IPS DF 6.9 (cell line): Measurements from ENCODE around the gene WDR70.

Source experiments
- DNase-seq: peaks from one replicate; pipeline ENCODE4 v3.0.0-alpha.2; 2013; ENCODE audit warnings: low read depth, low spot score
- H3K27ac ChIP-seq: one replicate; pipeline ENCODE4 v1.5.1; 2013; ENCODE audit warnings: low read length, control low read depth
- H3K27me3 ChIP-seq: 2 replicates; pipeline ENCODE4 v1.6.1; 2013; ENCODE audit warnings: mild to moderate bottlenecking, low read length; ENCODE audit not compliant: control insufficient read depth, insufficient read depth
- H3K36me3 ChIP-seq: 2 replicates; pipeline ENCODE4 v1.6.1; 2013; ENCODE audit warnings: low read length; ENCODE audit not compliant: control insufficient read depth, insufficient read depth
- H3K4me1 ChIP-seq: 2 replicates; pipeline ENCODE4 v1.6.1; 2013; ENCODE audit warnings: low read length; ENCODE audit not compliant: control insufficient read depth, insufficient read depth
- H3K4me3 ChIP-seq: 2 replicates; pipeline ENCODE4 v1.5.1; 2013; ENCODE audit warnings: mild to moderate bottlenecking, low read length
- H3K9me3 ChIP-seq: 2 replicates; pipeline ENCODE4 v1.6.1; 2013; ENCODE audit warnings: low read length, inconsistent platforms; ENCODE audit not compliant: control insufficient read depth, insufficient read depth
- WGBS: extraction: QIAGEN DNeasy Blood & Tissue Kit; methylation state at CpG from one replicate; pipeline ENCODE4 v1.1.7; 2013; ENCODE audit warnings: mixed read lengths, missing lambda C conversion rate; ENCODE audit not compliant: insufficient read length, insufficient coverage; 5-methylcytosine and 5-hydroxymethylcytosine counted together

The WDR70 gene

GRCh38 chr5:37717613-37718431, 338.7 kb downstream of the WDR70 start:
- Histone ChIP-seq H3K27me3 (no peaks in the 10 kb centered on the region), H3K4me1 (peaks cover 2% of the 10 kb centered on the region; the same call in 1 of the 2 replicates), H3K36me3 (no peaks in the 10 kb centered on the region), H3K27ac (no peak overlapping the region), H3K9me3 (no peaks in the 10 kb centered on the region), H3K4me3 (no peak overlapping the region)
- no CpG with 5 or more reads among the region's 8 CpGs for WGBS
- DNase-seq, result no peak

- Histone ChIP-seq H3K27ac (no peak overlapping the region), H3K27me3 (no peaks in the 10 kb centered on the region), H3K4me1 (peaks cover 2% of the 10 kb centered on the region; the same call in 1 of the 2 replicates), H3K36me3 (no peaks in the 10 kb centered on the region), H3K9me3 (no peaks in the 10 kb centered on the region), H3K4me3 (no peak overlapping the region)
- WGBS, result no CpG with 5 or more reads among the region's 2 CpGs
- no peak for DNase-seq
Measured at GRCh38 chr5:37720550-37720952, 341.4 kb downstream of the WDR70 start.

GRCh38 chr5:37721447-37721871, 342.3 kb downstream of the WDR70 start:
- no peak overlapping the region for H3K4me3 ChIP-seq
- WGBS, result no CpG with 5 or more reads among the region's 5 CpGs
- DNase-seq, result no peak

GRCh38 chr5:37722236-37723161, 343.4 kb downstream of the WDR70 start:
- no peak overlapping the region for H3K27ac ChIP-seq

More at GRCh38 chr5:37721447-37721871, 342.3 kb downstream of the WDR70 start:
- H3K27ac ChIP-seq, result no peak overlapping the region
- no peaks in the 10 kb centered on the region for H3K9me3 ChIP-seq
- H3K36me3 ChIP-seq, result no peaks in the 10 kb centered on the region
- H3K4me1 ChIP-seq, result peaks cover 2% of the 10 kb centered on the region; the same call in 1 of the 2 replicates
- no peaks in the 10 kb centered on the region for H3K27me3 ChIP-seq

GRCh38 chr5:37723162-37723961, 344.2 kb downstream of the WDR70 start:
- no peak overlapping the region for H3K27ac ChIP-seq
- H3K4me1 ChIP-seq, result peaks cover 2% of the 10 kb centered on the region; the same call in 1 of the 2 replicates
- H3K27me3 ChIP-seq, result no peaks in the 10 kb centered on the region
- H3K9me3 ChIP-seq, result no peaks in the 10 kb centered on the region
- no CpG with 5 or more reads among the region's 8 CpGs for WGBS
- peak; percentile 50 for DNase-seq
- no peak overlapping the region for H3K4me3 ChIP-seq
- H3K36me3 ChIP-seq, result no peaks in the 10 kb centered on the region

More at GRCh38 chr5:37722236-37723161, 343.4 kb downstream of the WDR70 start:
- peaks cover 2% of the 10 kb centered on the region; the same call in 1 of the 2 replicates for H3K4me1 ChIP-seq
- H3K36me3 ChIP-seq, result no peaks in the 10 kb centered on the region
- WGBS, result no CpG with 5 or more reads among the region's 6 CpGs
- no peak overlapping the region for H3K4me3 ChIP-seq
- H3K9me3 ChIP-seq, result no peaks in the 10 kb centered on the region
- H3K27me3 ChIP-seq, result no peaks in the 10 kb centered on the region
- no peak for DNase-seq

GRCh38 chr5:37724395-37725125, 345.4 kb downstream of the WDR70 start:
- DNase-seq, result no peak
- H3K27me3 ChIP-seq, result no peaks in the 10 kb centered on the region
- no peak overlapping the region for H3K4me3 ChIP-seq
- no peaks in the 10 kb centered on the region for H3K36me3 ChIP-seq
- no CpG with 5 or more reads among the region's 8 CpGs for WGBS
- peaks cover 2% of the 10 kb centered on the region; the same call in 1 of the 2 replicates for H3K4me1 ChIP-seq
- H3K9me3 ChIP-seq, result no peaks in the 10 kb centered on the region
- H3K27ac ChIP-seq, result no peak overlapping the region

GRCh38 chr5:37725185-37725584, 346.1 kb downstream of the WDR70 start:
- DNase-seq, result no peak
- Histone ChIP-seq H3K36me3 (no peaks in the 10 kb centered on the region), H3K4me3 (no peak overlapping the region), H3K27ac (no peak overlapping the region), H3K9me3 (no peaks in the 10 kb centered on the region), H3K27me3 (no peaks in the 10 kb centered on the region), H3K4me1 (peaks cover 2% of the 10 kb centered on the region; the same call in 1 of the 2 replicates)
- WGBS, result no CpG with 5 or more reads among the region's 2 CpGs

- no peaks in the 10 kb centered on the region for H3K36me3 ChIP-seq
- H3K9me3 ChIP-seq, result no peaks in the 10 kb centered on the region
- DNase-seq, result no peak
- no CpG with 5 or more reads among the region's 3 CpGs for WGBS
- H3K4me1 ChIP-seq, result no peaks in the 10 kb centered on the region
- H3K27me3 ChIP-seq, result no peaks in the 10 kb centered on the region
- no peak overlapping the region for H3K27ac ChIP-seq
- H3K4me3 ChIP-seq, result no peak overlapping the region
Measured at GRCh38 chr5:37727238-37727637, 348.1 kb downstream of the WDR70 start.

GRCh38 chr5:37730896-37731455, 351.9 kb downstream of the WDR70 start:
- H3K4me1 ChIP-seq, result no peaks in the 10 kb centered on the region
- H3K4me3 ChIP-seq, result no peak overlapping the region
- no peaks in the 10 kb centered on the region for H3K36me3 ChIP-seq
- H3K9me3 ChIP-seq, result no peaks in the 10 kb centered on the region
- H3K27ac ChIP-seq, result no peak overlapping the region
- WGBS, result no CpG with 5 or more reads among the region's 3 CpGs
- no peaks in the 10 kb centered on the region for H3K27me3 ChIP-seq
- no peak for DNase-seq
